Fibroblast of pulmonary artery (primary cell): ENCODE results near the gene TPD52L2.

Experiments
- DNase-seq: peaks from one replicate; pipeline ENCODE4 v3.0.0-alpha.2; 2010; ENCODE audit warnings: low read depth
- H3K4me3 ChIP-seq: replicated peaks from 2 replicates; pipeline ENCODE4 v1.5.1; 2011; ENCODE audit warnings: low read depth, mild to moderate bottlenecking, control low read depth, low read length, moderate library complexity
- CTCF ChIP-seq: IDR thresholded peaks from 2 replicates; pipeline ENCODE4 v1.5.1; 2011; ENCODE audit warnings: mild to moderate bottlenecking, control low read depth, low read length, inconsistent platforms; ENCODE audit errors: missing control alignments

Gene TPD52L2

GRCh38 chr20:63882257-63883200 is 17.5 kb downstream of the TPD52L2 start:
- no peak for DNase-seq
- no peak overlapping the region for H3K4me3 ChIP-seq
- no peak for TF ChIP-seq CTCF

GRCh38 chr20:63883201-63883593 is 18.1 kb downstream of the TPD52L2 start:
- no peak for TF ChIP-seq CTCF
- DNase-seq: no peak

GRCh38 chr20:63884506-63885263 is 19.6 kb downstream of the TPD52L2 start:
- no peak for TF ChIP-seq CTCF
- no peak overlapping the region for H3K4me3 ChIP-seq
- DNase-seq: no peak

More at GRCh38 chr20:63883201-63883593, 18.1 kb downstream of the TPD52L2 start:
- H3K4me3 ChIP-seq: no peak overlapping the region

- DNase-seq: no peak
- TF ChIP-seq CTCF: no peak
- H3K4me3 ChIP-seq: no peak overlapping the region
Observed at GRCh38 chr20:63885264-63886053, 20.4 kb downstream of the TPD52L2 start.

GRCh38 chr20:63886054-63886419 is 21.0 kb downstream of the TPD52L2 start:
- no peak for DNase-seq
- TF ChIP-seq CTCF: no peak

GRCh38 chr20:63886921-63887320 is 21.9 kb downstream of the TPD52L2 start:
- no peak overlapping the region for H3K4me3 ChIP-seq
- no peak for DNase-seq
- no peak for TF ChIP-seq CTCF

More at GRCh38 chr20:63886054-63886419, 21.0 kb downstream of the TPD52L2 start:
- H3K4me3 ChIP-seq: no peak overlapping the region
